LNCaP clone FGC (cell line): ENCODE measurements around the gene BSG.

Experiments used
- DNase-seq: peaks from one replicate; pipeline ENCODE4 v3.0.0-alpha.2; 2011; ENCODE audit warnings: low read depth
- H3K4me3 ChIP-seq: 2 replicates; pipeline ENCODE4 v1.5.1; 2011; ENCODE audit warnings: mild to moderate bottlenecking, low read depth, low read length, control low read depth
- TF ChIP-seq, protein P1 (sequence below): IDR thresholded peaks from 2 replicates; pipeline ENCODE4 v1.5.1; 2012; ENCODE audit warnings: mild to moderate bottlenecking; ENCODE audit not compliant: control insufficient read depth, insufficient read depth; ENCODE audit errors: extremely low read depth

The BSG gene

DNA sequence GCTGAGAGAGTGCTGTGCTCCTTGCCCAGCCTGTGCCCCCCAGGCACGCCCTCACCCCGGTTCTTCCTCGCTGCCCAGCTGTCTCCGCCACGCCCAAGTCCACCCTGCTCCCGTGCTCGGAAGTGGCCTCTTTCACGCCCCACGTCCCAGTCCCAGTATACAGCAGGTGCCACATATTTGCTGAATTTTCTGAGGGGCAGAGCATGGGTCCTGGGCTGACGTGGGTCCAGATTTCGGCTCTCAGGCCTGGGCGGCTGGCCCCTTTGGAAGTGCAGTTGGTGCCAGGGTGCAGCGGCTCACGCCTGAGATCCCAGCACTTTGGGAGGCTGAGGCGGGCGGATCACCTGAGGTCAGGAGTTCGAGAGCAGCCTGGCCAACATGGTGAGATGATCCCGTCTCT is 20.7 kb downstream of the BSG start:
- no peak for DNase-seq
- no peak overlapping the region for H3K4me3 ChIP-seq
- TF ChIP-seq, protein P1, sequence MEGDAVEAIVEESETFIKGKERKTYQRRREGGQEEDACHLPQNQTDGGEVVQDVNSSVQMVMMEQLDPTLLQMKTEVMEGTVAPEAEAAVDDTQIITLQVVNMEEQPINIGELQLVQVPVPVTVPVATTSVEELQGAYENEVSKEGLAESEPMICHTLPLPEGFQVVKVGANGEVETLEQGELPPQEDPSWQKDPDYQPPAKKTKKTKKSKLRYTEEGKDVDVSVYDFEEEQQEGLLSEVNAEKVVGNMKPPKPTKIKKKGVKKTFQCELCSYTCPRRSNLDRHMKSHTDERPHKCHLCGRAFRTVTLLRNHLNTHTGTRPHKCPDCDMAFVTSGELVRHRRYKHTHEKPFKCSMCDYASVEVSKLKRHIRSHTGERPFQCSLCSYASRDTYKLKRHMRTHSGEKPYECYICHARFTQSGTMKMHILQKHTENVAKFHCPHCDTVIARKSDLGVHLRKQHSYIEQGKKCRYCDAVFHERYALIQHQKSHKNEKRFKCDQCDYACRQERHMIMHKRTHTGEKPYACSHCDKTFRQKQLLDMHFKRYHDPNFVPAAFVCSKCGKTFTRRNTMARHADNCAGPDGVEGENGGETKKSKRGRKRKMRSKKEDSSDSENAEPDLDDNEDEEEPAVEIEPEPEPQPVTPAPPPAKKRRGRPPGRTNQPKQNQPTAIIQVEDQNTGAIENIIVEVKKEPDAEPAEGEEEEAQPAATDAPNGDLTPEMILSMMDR = no peak

- TF ChIP-seq, protein P1 = no peak
- no peak for DNase-seq
- H3K4me3 ChIP-seq = no peak overlapping the region
Measured at GRCh38 chr19:593505-593904, 21.1 kb downstream of the BSG start.

- TF ChIP-seq, protein P1 = no peak
- DNase-seq = no peak
- no peak overlapping the region for H3K4me3 ChIP-seq
Measured at GRCh38 chr19:594265-594870, 22.0 kb downstream of the BSG start.

- no peak overlapping the region for H3K4me3 ChIP-seq
- TF ChIP-seq, protein P1 = no peak
- DNase-seq = no peak
Measured at GRCh38 chr19:595326-596262, 23.2 kb downstream of the BSG start.

GRCh38 chr19:596263-596655 is 23.9 kb downstream of the BSG start:
- no peak overlapping the region for H3K4me3 ChIP-seq
- no peak for DNase-seq
- TF ChIP-seq, protein P1 = no peak

DNA sequence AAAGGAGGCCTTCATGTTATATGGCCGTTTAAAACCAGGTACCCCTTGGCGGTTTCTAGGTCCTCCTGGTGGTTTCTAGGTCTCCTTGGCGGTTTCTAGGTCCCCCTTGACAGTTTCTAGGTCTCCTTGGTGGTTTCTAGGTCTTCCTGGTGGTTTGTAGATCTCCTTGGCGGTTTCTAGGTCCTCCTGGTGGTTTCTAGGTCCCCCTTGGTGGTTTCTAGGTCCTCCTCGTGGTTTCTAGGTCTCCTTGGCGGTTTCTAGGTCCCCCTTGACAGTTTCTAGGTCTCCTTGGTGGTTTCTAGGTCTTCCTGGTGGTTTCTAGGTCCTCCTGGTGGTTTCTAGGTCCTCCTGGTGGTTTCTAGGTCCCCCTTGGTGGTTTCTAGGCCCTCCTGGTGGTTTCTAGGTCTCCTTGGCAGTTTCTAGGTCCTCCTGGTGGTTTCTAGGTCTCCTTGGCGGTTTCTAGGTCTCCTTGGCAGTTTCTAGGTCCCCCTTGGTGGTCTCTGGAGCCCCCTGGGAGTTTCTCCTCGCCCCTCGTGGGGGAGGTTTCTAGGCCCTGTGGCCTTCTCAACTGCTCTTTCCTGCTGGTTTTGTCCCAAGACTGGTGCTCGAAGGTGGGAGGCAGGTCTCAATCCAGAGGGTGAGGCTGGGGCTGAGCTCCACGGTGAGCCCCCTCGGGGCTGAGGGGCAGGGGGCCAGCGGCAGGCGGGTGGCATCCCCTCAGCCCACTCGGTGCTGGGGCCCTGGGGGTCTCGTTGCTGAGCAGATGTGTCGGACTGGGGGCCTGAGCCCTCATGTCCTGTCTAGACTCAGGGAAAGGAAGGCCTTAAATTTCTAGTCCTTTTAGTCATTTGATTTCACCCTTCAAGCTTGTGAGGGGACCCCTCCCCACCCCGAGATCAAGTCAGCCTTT is 25.3 kb downstream of the BSG start:
- TF ChIP-seq, protein P1 = no peak
- H3K4me3 ChIP-seq = no peak overlapping the region
- no peak for DNase-seq
